Measurements from ENCODE around the gene EZH1.
"Not testable (repeated sequence)": the region's sequence is repeated elsewhere in the genome, so short reads cannot be mapped to it uniquely, and the experiment has no call there.

The EZH1 gene

GRCh38 chr17:42665581-42666001 is 79.2 kb downstream of the EZH1 start:
- DNase-seq = no peak

DNA sequence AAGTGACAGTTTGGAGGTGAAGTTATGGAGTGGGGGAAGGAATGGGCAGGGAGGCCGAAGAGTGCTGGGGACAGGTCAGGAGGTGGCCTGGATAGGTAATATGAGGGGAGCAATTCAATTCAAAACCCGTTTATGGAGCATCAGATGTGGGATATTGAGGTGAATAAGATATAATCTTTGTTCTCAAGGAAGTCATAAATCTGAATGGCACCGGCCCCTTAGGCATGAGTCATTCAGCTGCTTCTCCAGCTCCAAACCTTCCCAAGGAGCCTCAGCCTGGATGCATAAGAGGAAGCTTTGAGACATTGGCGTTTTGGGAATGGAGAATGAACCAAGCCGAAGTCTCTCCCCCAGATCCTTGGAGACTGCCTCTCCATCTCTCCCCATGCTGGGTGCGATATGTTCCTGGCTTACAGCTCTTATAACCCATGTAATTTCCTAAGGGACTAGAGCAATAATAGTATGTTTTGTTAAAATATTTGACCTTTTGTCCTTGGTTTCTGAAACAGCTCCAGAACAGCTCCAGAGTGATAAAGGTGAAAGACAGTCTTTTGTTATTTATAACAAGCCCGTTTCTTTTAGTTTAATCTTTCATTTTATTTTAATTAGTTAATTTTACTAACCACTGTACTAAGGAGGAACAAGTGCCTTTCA is 84.0 kb downstream of the EZH1 start:
- no peak for DNase-seq

- not testable (repeated sequence) for DNase-seq
Measured at GRCh38 chr17:42659932-42660274, 84.9 kb downstream of the EZH1 start.

DNA sequence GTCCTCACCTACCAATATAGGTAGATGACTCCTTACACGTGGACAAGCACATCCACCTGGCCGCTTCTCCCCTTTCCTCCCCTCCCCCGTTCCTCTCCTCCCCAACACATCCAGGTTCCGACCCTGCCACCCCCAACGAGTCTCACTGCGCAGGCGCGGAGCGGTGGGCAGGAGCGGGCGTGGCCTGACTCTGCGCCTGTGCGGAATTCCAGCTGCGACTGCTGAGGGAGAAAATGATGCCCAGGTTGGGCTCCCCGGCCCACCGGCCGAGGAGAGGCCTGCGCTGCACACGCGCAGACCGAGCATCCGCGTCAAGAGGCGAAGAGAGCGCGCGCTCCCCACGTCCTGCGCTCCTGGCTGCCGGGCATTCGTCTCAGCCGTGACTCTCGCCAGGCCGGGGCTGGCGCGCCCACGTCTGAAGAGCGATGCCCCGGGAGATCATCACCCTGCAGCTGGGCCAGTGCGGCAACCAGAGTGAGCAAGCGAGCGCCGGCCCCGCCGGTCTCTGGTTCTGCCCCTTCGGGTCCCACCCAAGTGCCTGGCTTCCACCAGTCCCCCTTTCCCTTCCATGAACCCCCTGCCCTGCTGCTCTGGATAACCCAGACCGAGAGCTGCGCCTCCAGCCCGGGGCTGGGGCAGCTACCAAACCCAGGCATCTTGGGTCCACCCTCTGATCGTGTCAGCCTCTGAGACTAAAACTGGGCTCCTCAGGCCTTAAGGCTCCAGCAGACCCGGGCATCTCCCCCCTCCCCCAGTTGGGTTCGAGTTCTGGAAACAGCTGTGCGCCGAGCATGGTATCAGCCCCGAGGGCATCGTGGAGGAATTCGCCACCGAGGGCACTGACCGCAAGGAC is 85.5 kb downstream of the EZH1 start, which contains the start of gene TUBG2:
TUBG2 (plus strand) TSS at position 206 of the 853 bp plus-strand sequence; CDS start at position 426, 220 bp downstream.
- peak; percentile 77 for DNase-seq

- no peak for DNase-seq
Measured at GRCh38 chr17:42657824-42658588, 86.8 kb downstream of the EZH1 start.

GRCh38 chr17:42655528-42655927 is 89.3 kb downstream of the EZH1 start:
- no peak for DNase-seq

DNA sequence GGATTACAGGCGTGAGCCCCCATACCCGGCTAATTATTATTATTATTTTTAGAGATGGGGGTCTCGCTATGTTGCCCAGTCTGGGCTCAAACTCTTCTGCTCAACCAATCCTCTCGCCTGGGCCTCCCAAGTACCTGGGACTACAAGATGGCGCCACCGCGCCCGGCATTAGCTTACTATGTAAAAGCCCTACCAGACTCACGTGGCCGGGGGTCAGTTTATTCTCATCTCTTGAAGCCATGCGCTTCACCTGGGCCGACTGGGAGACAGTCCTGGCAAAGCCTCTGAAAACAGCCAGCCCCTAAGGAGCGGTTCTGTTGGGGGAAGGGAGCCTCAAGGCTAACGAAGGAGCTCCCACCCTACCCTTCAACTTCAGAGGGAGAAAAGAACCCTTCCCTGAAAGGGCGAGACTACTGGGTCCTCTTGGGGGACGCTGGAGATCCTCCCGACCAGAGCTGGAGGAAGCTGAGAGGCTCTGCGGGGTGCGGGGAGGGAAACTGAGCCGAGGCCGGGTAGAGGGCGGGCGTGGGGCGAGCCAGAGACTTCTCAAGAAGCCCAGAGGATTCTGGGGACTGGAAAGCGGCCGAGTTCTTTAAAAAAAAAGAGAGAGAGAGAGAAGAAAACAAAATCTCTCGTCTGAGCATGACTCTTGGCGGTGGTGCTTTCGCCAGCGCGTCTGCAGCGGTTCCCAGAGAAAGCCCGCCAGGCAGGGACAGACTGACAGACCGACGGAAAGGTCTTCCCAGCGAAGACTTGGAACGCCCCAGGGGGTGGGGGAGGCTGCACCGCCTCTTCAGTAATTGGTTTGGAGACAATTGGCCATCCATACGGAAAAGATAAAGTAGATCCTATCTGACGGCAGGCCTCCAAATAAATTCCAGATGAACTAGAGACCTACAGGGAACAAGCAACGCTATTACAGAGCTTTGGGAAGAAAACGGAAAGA is 91.4 kb downstream of the EZH1 start:
- no peak for DNase-seq

- DNase-seq = no peak
Measured at GRCh38 chr17:42651392-42651791, 93.4 kb downstream of the EZH1 start.
